RCC 7860 (cell line): Measurements from ENCODE around the gene FOXA1.
A peak's percentile ranks its signal among the peaks of the same experiment; 100 is the strongest.

ENCODE experiments used
- DNase-seq: peaks from one replicate; pipeline ENCODE4 v3.0.0-alpha.2; 2015; ENCODE audit warnings: low spot score
- FAIRE-seq: peaks from 2 replicates; lab custom pipeline; 2012; peaks lifted over from hg19 to GRCh38; lab: Jason Lieb, UNC

Gene FOXA1

DNA sequence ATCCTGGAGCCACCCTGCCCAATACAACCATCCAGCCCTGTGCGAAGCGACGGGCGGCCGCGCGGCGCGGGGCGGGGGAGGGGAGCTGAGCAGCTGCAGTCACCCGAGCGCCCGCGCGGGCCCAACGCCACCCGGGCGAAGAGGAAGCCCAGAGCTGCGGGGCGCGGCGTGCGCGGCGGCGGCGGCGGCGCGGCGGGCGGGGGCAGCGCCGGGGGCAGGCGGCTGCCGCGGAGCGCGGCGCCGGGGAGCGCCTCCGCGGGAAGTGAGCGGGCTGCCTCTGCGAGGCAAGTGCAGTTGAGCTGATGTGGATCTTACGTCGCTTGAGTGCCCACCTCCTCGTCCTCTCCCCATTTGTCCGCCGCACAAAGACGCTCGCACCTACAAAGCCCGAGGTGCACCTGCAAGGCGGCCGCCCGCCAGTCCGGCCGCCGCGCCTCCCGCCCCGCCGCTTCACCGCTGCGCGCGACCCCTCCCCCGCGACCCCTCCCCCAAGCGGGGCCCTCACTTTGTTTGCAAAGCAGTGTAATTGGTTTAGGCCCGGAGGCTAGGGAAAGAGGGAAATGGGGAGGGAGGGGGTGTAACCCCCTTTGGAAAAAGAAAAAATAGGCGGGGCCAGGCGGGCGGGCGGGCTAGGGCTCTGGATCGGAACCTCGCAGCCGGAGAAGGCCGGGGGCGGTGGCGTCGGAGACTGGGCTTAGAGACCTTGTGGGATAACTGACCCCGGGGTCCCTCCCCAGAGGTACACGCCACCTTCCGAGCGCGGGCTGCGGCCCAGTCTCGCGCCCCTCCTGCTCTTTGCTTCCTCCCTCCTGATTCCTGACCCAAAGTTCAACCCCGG is at the start of gene FOXA1, which contains the start of gene TTC6:
Gene FOXA1, minus strand, starts transcription at position 279 of the 838 bp plus-strand sequence. Its CDS starts 277 bp downstream, at position 2.
Gene TTC6, plus strand, starts transcription at position 659 of the 838 bp plus-strand sequence. CDS start 26,436 bp downstream, outside the sequence.
- FAIRE-seq (no peak), DNase-seq (peak; percentile 24)

DNA sequence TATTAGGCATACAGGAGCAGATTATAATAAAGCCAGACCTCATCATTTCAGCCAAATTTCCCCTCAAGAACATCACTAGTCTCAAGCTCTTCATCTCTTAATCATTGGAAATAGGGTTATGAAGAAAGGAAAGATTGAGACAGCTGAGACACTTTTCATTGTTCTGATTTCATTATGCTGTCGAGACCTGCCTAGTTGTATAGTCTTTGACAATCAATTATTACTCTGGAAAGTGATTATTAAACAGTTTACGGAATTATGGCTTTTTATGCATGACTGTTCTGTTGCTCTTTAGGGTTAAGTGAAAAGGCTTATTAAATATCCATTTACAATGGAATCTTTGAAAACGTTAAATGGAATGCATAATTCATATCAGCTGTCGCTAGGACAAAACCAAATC is 48.7 kb upstream of the FOXA1 start:
- FAIRE-seq (no peak), DNase-seq (no peak)

DNA sequence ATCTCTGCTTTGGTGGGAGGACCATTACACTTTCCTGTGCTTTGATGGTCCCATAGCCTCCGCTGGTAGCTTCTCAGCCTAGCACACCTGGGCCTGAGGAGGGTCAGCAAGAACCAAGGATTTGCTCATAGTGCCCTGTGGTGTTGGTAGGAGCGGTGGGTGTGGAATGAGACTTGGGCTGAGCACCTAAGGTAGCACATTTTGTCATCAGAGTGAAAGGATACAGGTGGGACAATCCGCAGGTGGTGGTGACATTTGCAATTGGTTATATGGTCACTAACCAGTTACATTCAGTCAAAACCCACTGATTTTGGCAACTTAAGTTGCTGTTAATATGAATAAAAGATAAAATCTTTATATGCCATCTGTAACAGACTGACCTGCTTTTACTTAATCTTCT is 47.1 kb upstream of the FOXA1 start:
- FAIRE-seq (no peak), DNase-seq (no peak)

DNA sequence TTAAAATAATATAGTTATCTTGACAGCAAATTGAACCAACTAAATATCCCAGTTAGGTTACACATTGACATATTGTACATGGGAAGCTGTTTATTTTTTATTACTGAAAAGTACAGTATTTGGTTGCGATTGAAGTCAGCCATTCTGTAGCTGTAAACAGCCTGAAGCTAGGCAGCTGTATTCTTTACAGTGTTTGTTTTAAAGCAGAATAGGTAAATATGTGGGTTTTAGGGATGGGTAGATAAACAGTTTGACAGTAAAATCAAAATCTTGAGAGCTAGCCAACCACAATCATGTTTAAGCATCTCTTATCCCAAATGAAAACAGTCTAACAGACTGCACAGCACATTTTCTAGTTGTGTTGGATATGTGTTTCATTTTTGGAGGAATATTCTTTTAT is 46.1 kb upstream of the FOXA1 start:
- FAIRE-seq = no peak
- no peak for DNase-seq

DNA sequence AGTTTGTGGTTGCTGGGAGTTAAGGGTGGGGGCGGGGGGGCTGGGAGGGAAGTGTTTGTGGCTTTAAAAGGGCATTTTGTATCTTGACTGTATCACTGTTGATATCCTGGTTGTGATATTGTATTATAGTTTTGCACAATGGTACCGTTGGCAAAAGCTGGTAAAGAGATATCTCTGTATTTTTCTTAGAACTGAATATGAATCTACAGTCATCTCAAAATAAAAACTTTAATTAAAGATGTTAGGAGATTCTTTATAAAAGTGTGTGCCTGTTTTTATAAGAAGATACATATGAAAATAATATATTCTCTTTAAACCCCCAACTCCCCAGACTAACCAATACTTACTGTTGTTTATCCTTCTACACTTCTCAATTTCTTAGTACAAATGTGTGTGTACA is 43.5 kb upstream of the FOXA1 start:
- FAIRE-seq = no peak

DNA sequence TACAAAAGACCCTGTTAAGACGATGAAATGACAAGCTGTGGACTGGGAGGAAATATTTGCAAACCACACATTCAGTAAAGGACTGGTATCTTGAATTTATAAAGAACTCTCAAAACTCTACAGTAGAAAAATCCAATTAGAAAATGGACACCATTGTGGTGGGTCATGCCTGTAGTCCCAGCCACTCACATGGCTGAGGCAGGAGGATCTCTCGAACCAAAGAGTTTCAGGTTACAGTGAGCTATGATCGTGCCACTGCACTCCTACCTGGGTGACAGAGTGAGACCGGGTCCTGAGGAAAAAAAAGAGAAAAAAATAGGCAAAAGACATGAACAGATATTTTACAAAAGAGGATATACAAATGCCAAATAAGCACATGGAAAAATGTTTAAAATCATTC is 42.3 kb upstream of the FOXA1 start:
- no peak for FAIRE-seq
- DNase-seq = no peak

More for the DNA sequence above, 43.5 kb upstream of the FOXA1 start:
- DNase-seq = no peak

DNA sequence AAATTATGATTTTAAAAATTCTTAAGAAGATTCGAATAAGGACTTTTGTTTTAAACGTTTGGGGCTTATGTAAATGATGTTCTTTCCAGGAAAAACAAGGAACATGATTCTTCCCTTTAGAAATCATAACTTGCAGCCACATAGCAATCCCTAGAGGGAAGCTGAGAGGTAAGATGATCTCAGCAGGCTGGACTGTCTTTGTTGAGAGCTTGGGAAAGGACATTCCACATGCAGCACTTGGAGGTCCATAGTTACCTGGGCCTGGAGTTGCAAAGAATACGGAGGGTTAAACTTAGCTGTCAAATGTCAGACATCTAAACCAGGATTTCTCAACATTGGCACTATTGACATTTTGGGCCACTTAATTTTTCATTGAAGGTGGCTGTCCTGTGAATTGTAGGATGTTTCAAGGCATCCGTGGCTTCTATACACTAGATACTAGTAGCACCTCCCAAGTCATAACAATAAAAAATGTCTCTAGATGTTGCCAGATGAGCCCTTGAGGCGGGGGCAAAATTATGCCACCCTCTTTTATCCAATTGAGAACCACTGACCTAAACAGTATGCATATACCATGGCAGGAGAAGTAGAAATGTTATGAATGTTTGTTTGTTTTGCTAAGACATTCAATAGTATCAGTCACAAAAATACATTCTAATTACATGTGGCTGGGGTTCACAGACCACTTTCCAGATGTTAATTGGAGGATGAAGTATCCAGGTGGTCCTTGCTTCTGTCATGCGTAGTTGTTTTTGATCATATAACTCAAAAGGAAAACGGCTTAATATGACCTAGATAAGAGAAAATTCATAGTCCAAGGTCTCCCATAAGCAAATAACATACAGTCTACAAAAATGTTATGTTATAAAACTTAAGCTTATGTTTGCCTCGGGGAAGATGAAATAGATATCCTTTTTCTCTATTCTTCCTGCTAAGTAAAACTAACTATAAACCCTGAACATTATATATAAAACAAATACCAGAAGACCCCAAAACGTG is 30.8 kb upstream of the FOXA1 start:
- DNase-seq (no peak), FAIRE-seq (no peak)

DNA sequence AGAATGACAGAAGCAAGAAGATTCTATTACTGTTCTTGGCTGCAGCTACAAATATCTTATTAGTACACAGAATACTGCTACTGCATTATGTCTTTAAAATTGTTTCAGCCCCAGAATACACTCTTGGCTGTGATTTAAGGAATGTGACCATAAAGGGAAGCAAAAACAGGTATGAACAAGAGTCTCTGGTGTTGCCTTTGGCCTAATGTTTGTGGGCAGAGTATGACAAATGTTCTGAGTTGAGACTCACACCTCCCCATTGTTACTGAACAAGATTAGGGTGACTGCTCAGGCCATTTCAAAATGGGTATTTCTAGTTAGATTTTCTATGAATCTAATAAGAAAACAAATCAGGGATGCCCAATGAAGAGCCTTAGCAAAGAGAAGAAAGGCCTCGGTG is 28.9 kb upstream of the FOXA1 start:
- no peak for FAIRE-seq
- DNase-seq = no peak

DNA sequence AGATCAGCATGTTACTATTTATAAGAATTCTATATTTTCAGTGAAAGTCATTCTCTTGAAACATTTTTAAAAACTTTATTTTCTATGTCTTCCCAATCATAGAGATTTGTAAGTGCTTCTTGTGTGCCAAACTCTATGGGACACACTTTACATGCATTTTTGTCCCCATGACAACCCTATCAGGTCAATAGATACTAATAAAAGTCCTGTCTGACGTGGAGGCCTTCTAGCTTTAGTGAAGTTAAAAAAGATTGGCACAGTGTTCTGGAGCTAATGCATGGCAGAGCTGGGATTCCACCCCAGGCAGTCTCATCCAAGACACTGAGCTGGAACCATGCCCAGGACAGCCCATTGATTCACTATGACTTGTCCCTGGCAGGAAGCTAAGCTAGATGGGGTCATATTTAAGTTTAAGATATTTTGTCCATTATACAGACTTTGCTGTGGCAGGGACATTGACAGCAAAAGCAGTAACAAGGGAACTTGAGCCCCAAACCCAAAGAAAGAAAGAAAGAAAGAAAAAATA is 28.4 kb upstream of the FOXA1 start:
- FAIRE-seq (no peak), DNase-seq (peak; percentile 43)

DNA sequence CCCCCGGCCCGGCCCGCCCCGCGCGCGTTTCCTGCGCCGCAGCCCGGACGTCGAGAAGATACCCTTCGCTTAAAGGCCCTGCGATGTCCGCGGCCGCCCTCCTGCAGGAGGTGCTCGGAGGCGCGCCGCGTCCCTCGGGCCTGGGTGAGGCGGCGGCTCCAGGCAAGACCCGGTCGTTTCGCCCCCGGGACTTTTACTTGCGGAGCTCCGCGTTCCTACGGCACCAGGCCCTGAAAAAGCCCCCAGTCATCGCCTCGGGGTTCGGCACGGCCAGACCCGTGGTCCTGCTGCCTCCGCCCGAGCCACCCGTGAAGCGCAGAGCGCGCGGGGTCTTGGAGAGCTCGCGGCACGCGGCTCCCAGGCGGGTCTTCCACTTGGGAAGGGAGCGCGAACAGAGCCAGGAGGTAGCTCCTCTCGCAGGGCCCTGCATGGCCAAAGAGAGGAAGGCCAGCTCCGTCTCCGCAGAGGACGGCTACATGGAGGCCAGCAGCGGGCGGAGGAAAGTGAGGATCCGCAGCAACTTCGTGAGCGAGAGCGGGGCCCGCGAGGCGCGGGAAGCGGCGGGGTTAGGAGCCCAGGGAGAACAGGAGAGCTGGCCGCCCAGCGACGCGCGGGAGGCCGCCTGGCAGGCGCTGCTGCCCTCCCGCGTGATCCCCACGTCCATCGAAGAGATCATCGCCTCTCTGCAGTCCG is 27.3 kb upstream of the FOXA1 start:
- no peak for DNase-seq
- FAIRE-seq = no peak

DNA sequence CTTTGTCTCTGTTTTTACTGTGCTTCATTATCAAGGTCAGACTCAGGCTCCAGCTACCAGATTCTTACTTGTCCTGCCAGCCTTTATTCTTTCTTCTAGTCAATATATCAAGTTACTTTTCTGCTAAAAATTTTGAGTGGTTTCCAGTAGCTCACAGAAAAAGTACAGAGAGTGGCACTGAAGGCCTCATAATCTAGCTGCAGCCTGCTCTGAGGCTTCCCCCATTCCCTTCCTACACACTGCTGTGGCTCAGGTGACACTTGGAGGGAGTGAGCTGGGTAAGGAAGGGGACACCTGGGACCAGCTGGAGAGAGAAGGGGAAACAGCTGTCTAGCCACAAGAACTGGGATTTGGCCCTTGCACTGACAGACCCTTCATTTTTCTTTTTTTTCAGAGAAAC is 25.8 kb upstream of the FOXA1 start:
- DNase-seq (no peak), FAIRE-seq (no peak)

DNA sequence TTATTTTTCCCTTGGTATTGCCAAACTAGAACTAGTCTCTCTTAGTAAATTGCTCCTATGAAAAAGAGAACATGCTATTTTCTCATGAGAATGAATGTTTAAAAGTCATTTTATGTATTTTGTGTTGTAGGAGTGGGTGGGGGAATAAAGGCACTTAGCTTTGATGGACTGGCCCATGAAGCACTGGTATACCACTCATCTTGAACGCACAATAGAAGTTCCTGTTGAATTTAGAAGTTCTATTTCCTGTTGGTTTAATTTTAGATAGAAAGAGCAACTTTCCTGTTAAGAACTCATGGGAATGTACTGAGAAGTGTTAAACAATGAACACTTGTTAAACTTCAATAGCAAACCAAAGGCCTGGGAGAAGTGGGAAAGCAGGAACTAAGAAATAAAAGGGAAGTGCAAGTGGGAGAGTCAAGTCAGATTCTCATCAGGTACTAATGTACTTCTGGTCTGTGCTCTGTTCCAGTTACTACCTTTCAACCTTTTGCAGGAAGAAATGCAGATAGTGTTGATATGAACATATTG is 23.5 kb upstream of the FOXA1 start:
- FAIRE-seq (no peak), DNase-seq (no peak)

DNA sequence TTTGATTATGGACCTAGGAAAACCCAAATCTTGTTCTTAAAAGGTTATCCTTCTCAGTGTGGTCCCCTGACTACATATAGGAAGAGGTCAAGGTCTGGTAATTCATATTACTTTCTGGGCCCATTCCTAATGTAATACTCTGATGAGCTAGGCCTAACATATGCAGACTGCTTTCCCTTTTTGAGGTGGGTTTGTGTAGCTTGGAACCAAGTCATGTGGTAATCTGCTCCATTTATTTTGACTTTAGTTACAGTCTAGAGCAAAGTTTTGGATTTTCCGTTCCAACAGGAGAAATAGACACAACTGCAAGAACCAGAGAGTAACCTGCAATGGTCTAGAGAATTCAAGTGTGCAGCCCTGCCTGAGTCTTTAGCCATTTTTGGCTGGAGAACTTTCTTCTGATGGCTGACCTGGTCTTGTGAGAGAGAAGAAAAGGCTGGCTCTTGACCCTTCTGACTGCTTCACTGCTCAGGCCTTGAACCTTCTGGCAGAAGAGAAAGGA is 22.9 kb upstream of the FOXA1 start:
- FAIRE-seq (no peak), DNase-seq (no peak)

DNA sequence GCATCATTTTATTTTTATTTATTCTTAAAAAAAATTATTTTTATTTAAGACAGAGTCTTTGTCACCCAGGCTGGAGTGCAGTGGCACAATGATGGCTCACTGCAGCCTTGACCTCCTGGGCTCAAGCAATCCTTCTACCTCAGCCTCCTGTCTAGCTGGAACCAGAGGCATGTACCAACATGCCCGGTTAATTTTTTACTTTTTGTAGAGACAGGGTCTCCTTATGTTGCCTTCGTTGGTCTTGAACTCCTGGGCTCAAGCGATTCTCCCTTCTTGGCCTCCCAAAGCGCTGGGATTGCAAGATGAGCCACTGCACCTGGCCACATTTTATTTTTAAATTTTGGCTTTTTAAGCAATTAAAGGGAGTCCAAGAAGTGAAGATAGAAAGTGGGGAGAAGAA is 21.8 kb upstream of the FOXA1 start:
- DNase-seq (no peak), FAIRE-seq (no peak)

DNA sequence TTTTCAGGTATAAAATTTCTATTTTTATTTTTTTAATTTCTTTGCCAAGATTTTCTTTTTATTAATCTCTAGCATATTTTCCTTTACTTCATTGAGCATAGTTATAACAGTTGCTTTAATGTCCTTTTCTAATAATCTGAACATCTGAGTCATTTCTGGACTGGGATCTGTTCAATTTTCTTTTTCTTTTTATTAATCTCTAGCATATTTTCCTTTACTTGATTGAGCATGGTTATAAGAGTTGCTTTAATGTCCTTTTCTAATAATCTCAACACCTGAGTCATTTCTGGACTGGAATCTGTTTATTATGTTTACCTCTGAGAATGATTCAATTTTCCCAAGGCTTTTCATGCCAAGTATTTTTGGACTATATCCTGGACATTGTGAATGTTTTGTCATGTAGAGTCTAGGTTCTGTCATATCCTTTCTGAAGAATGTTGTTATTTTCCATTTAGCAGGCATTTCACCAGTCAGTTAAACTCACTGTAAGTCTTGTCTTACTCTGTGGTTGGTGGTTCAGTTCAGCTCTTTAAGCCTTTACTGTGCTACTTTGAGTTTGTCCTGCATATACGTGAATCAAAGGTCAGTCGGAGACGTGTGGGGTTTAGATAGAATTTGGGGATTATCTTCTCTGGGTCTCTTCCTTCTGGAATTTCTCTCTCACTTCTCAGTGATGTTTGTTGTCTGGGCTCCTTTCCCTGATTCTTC is 20.7 kb upstream of the FOXA1 start:
- FAIRE-seq = no peak

DNA sequence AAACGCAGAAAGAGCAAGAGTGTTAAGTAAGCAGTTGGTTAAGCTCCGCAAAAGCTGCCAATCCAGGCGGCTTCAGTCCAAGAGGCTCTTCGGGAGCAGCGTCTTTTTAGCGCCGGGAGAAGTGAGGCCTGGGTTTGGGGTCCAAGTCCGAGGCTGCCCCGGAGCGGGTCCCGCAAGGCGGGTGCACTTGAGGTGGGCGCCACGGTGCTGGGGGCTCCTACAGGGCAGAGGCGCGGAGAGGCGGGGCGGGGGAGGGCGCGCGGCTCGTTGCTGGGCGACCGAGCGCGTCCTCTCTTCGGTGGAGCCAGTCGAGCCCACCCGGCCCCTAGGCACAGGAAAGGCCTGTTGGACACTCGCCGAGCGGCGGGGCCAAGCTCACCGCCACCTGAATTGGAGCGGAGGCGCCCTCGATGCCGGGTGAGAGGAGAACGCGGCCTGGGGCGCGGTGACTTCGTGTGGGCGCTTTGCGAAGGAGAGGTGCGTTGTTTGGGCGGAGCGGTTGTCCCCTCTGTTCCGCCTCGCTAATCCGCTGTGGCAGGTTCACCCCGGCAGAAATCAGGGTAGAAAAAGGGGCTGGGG is 16.0 kb upstream of the FOXA1 start:
- DNase-seq (no peak), FAIRE-seq (no peak)

More for the DNA sequence above, 20.7 kb upstream of the FOXA1 start:
- no peak for DNase-seq

DNA sequence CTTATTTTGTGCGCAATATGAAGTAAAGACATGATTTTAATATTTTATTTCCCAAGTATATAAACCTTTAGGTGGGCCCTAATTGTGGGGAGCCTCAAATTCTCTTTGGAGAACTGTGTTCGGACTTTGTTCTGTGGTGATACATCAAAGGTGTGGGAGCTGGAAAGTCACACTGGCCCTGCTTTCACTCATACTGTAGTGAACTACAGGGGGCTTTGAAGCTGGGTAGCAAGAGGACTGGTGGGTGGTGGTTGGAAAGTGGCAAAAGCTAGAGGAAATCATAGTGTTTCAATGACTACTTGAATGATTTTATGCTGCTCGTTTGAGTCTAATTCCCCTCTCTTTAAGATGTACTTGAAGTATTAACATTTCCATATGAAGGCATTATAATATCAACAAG is 13.6 kb upstream of the FOXA1 start:
- no peak for FAIRE-seq

DNA sequence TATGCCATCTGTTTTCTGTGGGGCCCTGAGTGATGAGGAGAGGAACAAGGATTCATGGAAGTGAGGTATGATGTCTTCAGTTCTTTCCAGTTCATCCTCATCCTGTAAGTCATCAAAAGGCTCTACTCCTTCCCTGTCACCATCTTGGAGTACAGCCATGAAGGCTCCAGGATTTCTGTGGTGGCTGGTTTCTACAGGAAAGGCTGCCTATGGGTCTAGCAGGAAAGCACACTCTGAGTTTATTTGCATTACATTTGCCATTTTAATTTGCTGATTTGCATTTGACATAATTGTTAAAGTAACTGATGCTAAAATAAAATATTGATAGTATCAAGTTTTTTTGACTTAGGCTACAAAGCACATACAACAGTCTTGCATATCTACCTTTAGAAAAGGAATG is 11.6 kb upstream of the FOXA1 start:
- FAIRE-seq = no peak
- DNase-seq = no peak

More for the DNA sequence above, 13.6 kb upstream of the FOXA1 start:
- no peak for DNase-seq

DNA sequence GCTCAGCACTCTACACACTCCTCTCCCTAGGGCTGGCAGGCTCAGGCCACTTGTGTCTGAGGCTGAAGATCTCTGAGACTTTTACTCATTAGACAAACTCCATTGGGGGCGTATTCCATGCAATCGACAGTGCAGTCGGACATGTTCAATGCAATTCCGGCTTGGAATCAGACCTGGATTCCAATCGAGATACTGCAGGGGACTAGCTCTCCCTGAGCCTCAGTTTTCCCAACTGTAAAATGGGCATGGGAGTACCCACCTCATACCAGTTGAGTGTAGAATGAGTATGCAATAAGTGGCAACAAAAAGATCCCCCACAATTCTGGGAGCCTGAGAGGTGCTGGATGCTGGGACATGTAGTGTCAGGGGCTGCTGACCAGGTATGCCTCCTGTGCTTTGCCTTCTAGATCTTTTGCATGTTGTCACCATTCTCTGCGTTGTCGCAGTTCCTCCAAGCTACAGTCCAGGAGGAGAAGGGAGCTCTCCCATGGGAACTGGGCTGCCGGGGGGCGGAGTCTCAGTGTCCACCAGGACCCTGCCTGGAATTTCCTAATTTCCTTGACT is 8.7 kb upstream of the FOXA1 start:
- FAIRE-seq (no peak), DNase-seq (no peak)
